COLO829 (cell line): Measurements from ENCODE around the gene R3HDM1.
"Not testable (repeated sequence)": the region's sequence is repeated elsewhere in the genome, so short reads cannot be mapped to it uniquely, and the experiment has no call there.

ENCODE experiments used
- DNase-seq: peaks from one replicate; pipeline ENCODE4 v3.0.0; 2012; ENCODE audit warnings: low spot score

R3HDM1 gene

DNA sequence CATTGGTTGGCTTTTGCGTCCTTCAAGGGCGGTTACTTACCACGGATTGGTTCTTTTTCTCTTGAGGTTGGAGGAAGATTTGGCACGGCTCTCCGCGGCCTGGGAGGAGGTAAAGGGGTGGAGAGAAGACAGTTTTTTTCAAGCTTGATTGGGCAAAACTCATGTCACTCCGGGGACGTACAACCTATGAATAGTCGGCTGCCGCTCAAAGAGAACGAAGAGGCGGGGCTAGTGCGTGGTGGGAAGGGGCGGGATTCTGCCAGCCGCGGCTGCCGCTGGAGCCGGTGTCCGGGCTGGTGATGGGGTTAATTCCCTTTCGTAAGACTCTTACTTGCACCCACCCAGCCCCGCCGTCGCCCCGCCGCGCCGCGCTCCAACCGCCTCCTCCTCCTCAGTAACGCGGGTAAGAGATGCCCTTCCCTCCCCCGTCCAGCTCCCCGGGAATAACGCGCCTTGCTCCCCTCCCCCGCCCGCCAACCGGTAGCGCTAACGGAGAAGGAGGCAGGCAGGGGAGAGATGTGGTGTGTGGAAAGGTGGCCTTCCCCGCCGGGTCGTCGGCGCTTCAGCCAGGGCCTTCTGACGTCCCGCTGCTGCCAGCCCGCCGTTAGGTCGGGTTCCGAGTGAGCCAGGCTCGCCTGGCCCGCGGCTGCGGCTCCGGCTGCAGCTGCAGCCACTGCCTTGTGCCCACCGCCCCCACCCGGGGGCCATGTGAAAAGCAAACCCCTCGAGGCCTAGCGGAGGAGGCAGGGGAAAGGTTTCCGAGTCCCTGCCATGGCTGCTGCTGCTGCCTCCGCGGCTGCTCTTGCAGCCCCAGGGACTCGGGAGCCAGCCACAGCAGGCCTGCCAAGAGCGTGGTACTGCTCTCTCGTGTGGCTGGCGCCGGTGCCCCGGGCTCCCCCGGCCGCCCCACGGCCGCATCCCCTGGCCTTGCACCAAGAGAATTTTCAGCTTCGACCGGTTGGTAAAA, at the start of gene R3HDM1:
TSS of gene R3HDM1 (plus strand) at position 254 of the 967 bp plus-strand sequence. CDS start 73,362 bp downstream, outside the sequence.
- peak; percentile 98 for DNase-seq

DNA sequence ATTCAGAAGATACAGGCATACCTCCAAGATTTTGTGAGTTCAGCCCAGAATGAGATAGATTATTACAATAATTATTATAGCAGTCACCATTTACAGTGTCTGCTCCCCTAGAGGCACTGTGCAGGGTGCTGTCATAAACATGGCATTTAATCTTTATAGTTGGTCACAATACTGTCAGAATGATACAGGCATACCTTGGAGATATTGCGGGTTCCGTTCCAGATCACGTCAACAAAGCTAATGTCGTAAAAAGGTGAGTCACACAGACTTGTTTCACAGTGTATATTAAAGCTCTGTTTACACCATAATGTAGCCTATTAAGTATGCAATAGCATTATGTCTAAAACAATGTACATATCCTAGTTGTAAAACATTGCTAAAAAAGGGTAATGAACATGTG, 45.8 kb upstream of the R3HDM1 start:
- no peak for DNase-seq

DNA sequence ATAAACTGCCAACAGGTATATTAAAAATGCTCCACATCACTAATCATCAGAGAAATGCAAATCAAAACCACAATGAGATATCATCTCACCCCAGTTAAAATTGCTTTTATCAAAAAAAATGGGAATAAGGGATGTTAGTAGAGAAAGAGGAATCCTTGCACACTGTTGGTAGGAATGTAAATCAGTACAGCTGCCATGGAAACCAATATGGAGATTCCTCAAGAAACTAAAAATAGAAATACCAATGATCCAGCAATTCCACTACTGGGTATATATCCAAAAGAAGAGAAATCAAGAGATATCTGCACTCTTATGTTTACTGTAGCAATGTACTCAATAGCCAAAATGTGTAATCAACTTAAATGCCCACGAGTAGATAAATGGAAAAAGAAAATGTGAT, 40.9 kb upstream of the R3HDM1 start:
- DNase-seq: no peak

GRCh38 chr2:135494503-135494902, 36.8 kb upstream of the R3HDM1 start:
- DNase-seq: no peak

- no peak for DNase-seq
Observed at GRCh38 chr2:135494917-135495316, 36.4 kb upstream of the R3HDM1 start.

- not testable (repeated sequence) for DNase-seq
Observed at GRCh38 chr2:135498588-135498987, 32.7 kb upstream of the R3HDM1 start.

- no peak for DNase-seq
Observed at GRCh38 chr2:135504811-135505210, 26.5 kb upstream of the R3HDM1 start.

- no peak for DNase-seq
Observed at GRCh38 chr2:135510577-135510976, 20.7 kb upstream of the R3HDM1 start.

- DNase-seq: no peak
Observed at GRCh38 chr2:135512099-135512498, 19.2 kb upstream of the R3HDM1 start.

GRCh38 chr2:135525786-135526185, 5.5 kb upstream of the R3HDM1 start:
- no peak for DNase-seq

GRCh38 chr2:135528006-135528405, 3.3 kb upstream of the R3HDM1 start:
- no peak for DNase-seq

GRCh38 chr2:135530313-135531230, 712 bp upstream of the R3HDM1 start, which contains the start of gene ZRANB3:
Gene ZRANB3 (minus strand): TSS chr2:135531218.
- peak; percentile 97 for DNase-seq

DNA sequence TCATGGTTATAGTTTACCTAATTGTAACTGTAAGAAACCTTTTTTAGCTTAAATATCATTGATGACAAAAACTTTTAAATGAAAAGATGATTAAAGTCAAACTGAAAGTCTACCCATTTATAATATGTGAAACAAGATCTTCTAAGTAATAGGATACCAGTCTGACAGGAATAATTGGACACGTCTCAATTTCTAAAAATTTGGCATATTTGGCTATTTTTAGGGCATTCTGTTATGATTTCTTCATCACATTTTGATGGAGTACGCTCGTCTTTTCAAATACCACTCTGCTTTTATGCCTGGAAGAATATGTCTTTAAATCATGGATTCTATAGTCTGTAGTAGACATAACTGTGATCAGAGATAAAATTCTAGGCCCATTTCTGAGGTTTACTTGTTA, 1.3 kb downstream of the R3HDM1 start:
- DNase-seq: no peak

GRCh38 chr2:135533545-135533944, 2.3 kb downstream of the R3HDM1 start:
- not testable (repeated sequence) for DNase-seq

GRCh38 chr2:135546436-135546835, 15.2 kb downstream of the R3HDM1 start:
- DNase-seq: no peak

GRCh38 chr2:135547311-135547710, 16.0 kb downstream of the R3HDM1 start:
- DNase-seq: no peak

- no peak for DNase-seq
Observed at GRCh38 chr2:135551356-135551755, 20.1 kb downstream of the R3HDM1 start.

GRCh38 chr2:135552887-135553286, 21.6 kb downstream of the R3HDM1 start:
- no peak for DNase-seq

DNA sequence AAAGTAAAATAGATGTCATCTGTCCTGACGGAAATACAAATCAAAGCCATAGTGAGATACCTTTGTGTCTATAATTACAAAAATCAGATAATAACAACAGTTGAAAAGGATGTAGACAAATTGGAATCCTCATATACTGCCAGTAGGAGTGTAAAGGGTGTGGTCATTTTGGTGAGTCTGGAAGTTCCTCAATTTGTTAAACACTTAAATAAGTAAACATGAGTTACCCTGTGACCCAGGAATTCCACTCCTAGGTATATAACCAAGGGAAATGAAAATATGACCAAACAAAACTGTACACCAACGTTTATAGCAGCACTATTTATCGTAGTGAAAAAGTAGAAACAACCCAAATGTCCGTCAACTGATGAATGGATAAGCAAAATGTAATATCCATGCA, 24.0 kb downstream of the R3HDM1 start:
- DNase-seq: no peak

GRCh38 chr2:135557530-135557929, 26.2 kb downstream of the R3HDM1 start:
- peak; percentile 10 for DNase-seq

GRCh38 chr2:135561925-135562324, 30.6 kb downstream of the R3HDM1 start:
- DNase-seq: no peak

DNA sequence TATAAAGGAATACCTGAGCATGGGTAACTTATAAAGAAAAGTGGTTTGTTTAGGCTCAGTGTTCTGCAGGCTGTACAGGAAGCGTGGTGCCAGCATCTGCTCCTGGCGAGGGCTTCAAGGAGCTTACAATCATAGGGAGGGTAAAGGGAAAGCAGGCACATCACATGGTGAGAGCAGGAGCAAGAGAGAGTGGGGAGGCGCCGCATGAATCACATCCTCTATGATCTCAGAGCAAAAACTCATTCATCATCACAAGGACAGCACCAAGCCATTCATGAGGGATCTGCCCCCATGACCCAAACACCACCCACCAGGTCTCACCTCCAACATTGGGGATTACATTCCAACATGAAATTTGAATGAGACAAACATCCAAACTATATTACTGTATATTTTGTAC, 32.5 kb downstream of the R3HDM1 start:
- no peak for DNase-seq

DNA sequence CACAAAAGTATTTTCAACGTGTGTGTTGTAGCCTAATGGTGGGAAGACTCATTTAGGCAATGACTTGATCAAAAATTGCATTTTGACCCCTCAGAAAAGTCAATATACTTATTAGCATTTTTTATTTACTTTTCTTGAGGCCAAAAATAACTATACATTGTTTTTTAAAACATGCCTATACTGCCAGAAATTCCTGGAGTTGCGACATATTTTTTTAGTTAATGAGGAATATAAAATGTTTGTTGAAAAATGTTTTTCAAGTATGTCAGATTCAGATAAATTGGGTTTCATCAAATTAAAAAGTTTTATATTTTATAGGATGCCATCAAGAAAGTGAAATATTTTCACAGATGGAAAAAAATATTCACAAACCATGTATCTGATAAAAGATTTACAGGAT, 39.6 kb downstream of the R3HDM1 start:
- no peak for DNase-seq
